GM12873 (cell line): Measurements from ENCODE around the gene TSHZ2.

Experiments
- CTCF ChIP-seq: IDR thresholded peaks from 2 replicates; pipeline ENCODE4 v1.5.1; 2012; ENCODE audit warnings: low read depth, mild to moderate bottlenecking, moderate library complexity, low read length, control low read depth; ENCODE audit not compliant: insufficient read depth; ENCODE audit errors: missing control alignments

TSHZ2 gene

GRCh38 chr20:53052380-53052779 lies 80.2 kb downstream of the TSHZ2 start:
- no peak for TF ChIP-seq CTCF

- no peak for TF ChIP-seq CTCF
Measured at GRCh38 chr20:53053595-53053994, 81.4 kb downstream of the TSHZ2 start.

- TF ChIP-seq CTCF, result no peak
Measured at GRCh38 chr20:53055367-53056067, 83.4 kb downstream of the TSHZ2 start.

GRCh38 chr20:53057579-53057978 lies 85.4 kb downstream of the TSHZ2 start:
- no peak for TF ChIP-seq CTCF

GRCh38 chr20:53059848-53060247 lies 87.7 kb downstream of the TSHZ2 start:
- TF ChIP-seq CTCF, result no peak

- TF ChIP-seq CTCF, result no peak
Measured at GRCh38 chr20:53061192-53062108, 89.3 kb downstream of the TSHZ2 start.

- no peak for TF ChIP-seq CTCF
Measured at GRCh38 chr20:53064935-53065334, 92.8 kb downstream of the TSHZ2 start.
